ENCODE measurements around the gene SLC15A3.
A peak's percentile ranks its signal among the peaks of the same experiment; 100 is the strongest.

SLC15A3 gene

DNA sequence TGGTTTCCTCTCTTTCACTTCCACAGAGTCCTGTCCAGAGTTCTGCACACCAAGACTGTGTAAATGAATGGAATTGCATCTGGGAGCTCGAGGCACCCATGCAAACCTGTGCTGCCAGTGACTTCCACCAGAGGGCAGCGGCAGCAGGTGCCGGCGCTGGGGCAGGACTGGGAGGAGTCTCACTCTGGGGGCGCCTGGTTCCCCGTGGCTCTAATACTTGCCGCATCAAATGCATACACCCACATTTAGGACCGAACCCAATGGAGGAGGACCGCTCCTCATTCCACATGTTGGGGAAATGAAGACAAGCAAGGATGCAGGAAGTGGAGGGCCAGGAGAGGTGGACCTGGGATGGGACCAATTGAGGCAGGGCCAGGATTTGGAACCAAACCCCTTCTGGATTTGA, 18.4 kb upstream of the SLC15A3 start:
- no peak overlapping the region for H3K27ac ChIP-seq (ENCODE audit: low read length)
- peaks cover 33% of the 10 kb centered on the region for H3K27me3 ChIP-seq (ENCODE audit: insufficient read depth, low read length, poor library complexity)
- no peaks in the 10 kb centered on the region for H4K20me1 ChIP-seq (ENCODE audit: insufficient read depth, low read length)
- H3K4me1 ChIP-seq (ENCODE audit: insufficient read depth, low read length), result no peaks in the 10 kb centered on the region
- H3K79me2 ChIP-seq (ENCODE audit: insufficient read depth, low read length), result no peaks in the 10 kb centered on the region
- no peak overlapping the region for H3K4me2 ChIP-seq (ENCODE audit: insufficient read depth, low read length)
- H2AFZ ChIP-seq (ENCODE audit: low read depth, low read length), result no peak overlapping the region
- DNase-seq, result peak; percentile 65
- ATAC-seq (ENCODE audit: insufficient read depth, low read depth), result peak; percentile 78
- no peaks in the 10 kb centered on the region for H3K9me3 ChIP-seq (ENCODE audit: insufficient read depth, low read length, severe bottlenecking)
- H3K9ac ChIP-seq (ENCODE audit: low read depth, low read length), result no peak overlapping the region
- no peaks in the 10 kb centered on the region for H3K36me3 ChIP-seq (ENCODE audit: insufficient read depth, low read length)
- no peak overlapping the region for H3K4me3 ChIP-seq (ENCODE audit: low read depth in 1 of 2, low read length in 2 of 2)
- TF ChIP-seq EZH2 (IDR thresholded peaks at IDR 0.05; ENCODE audit: borderline replicate concordance, low read depth, low read length, severe bottlenecking), result no peak
- TF ChIP-seq, protein P1, sequence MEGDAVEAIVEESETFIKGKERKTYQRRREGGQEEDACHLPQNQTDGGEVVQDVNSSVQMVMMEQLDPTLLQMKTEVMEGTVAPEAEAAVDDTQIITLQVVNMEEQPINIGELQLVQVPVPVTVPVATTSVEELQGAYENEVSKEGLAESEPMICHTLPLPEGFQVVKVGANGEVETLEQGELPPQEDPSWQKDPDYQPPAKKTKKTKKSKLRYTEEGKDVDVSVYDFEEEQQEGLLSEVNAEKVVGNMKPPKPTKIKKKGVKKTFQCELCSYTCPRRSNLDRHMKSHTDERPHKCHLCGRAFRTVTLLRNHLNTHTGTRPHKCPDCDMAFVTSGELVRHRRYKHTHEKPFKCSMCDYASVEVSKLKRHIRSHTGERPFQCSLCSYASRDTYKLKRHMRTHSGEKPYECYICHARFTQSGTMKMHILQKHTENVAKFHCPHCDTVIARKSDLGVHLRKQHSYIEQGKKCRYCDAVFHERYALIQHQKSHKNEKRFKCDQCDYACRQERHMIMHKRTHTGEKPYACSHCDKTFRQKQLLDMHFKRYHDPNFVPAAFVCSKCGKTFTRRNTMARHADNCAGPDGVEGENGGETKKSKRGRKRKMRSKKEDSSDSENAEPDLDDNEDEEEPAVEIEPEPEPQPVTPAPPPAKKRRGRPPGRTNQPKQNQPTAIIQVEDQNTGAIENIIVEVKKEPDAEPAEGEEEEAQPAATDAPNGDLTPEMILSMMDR (IDR thresholded peaks at IDR 0.05; ENCODE audit: borderline replicate concordance, extremely low read depth, low read length, poor library complexity, severe bottlenecking), result peak; percentile 84

DNA sequence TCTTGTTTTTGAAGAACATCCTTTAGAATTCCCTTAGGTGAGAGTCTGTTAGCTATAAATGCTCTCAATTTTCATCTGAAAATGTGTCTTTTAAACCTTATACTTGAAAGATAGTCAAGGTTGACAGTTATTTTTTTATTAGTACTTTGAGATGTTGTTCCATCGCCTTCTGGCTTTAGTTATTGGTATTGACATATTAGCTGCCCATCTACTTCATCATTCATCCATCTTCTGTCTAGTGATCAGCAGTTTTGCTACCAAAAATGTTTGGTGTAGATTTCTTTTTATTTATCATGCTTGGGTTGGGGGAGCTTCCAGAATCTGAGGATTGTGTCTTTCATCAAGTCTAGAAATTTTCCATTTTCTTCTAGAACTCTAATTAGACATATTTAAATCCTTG, 16.2 kb upstream of the SLC15A3 start:
- no peak overlapping the region for H3K27ac ChIP-seq (ENCODE audit: low read length)
- H3K27me3 ChIP-seq (ENCODE audit: insufficient read depth, low read length, poor library complexity), result peaks cover 26% of the 10 kb centered on the region
- no peak overlapping the region for H2AFZ ChIP-seq (ENCODE audit: low read depth, low read length)
- H3K4me1 ChIP-seq (ENCODE audit: insufficient read depth, low read length), result no peaks in the 10 kb centered on the region
- no peaks in the 10 kb centered on the region for H3K36me3 ChIP-seq (ENCODE audit: insufficient read depth, low read length)
- no peak for ATAC-seq (ENCODE audit: insufficient read depth, low read depth)
- TF ChIP-seq EZH2 (IDR thresholded peaks at IDR 0.05; ENCODE audit: borderline replicate concordance, low read depth, low read length, severe bottlenecking), result no peak
- TF ChIP-seq, protein P1 (IDR thresholded peaks at IDR 0.05; ENCODE audit: borderline replicate concordance, extremely low read depth, low read length, poor library complexity, severe bottlenecking), result no peak
- H3K4me2 ChIP-seq (ENCODE audit: insufficient read depth, low read length), result no peak overlapping the region
- H3K4me3 ChIP-seq (ENCODE audit: low read depth in 1 of 2, low read length in 2 of 2), result no peak overlapping the region
- DNase-seq, result no peak
- no peaks in the 10 kb centered on the region for H3K9me3 ChIP-seq (ENCODE audit: insufficient read depth, low read length, severe bottlenecking)
- H3K79me2 ChIP-seq (ENCODE audit: insufficient read depth, low read length), result no peaks in the 10 kb centered on the region
- no peak overlapping the region for H3K9ac ChIP-seq (ENCODE audit: low read depth, low read length)
- no peaks in the 10 kb centered on the region for H4K20me1 ChIP-seq (ENCODE audit: insufficient read depth, low read length)

DNA sequence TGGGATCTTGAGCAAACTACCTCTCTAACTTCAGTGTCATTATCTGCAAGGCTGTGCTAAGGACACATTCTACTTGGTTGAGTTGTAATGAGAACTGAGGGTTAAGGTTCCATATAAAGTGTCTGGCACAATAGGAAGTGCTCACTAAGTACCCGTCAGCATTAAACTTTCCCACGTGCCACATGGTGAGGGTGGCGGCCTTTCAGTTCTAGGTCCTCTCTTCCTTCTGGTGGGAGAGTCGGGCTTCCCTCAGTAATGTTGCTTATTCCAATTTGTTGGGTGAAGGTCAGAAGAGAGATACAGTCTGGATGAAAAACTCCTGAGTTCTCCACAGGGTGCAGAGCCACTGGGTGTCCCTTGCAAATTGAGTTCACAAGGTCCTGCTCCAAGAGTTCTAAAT, 14.9 kb upstream of the SLC15A3 start:
- H3K4me3 ChIP-seq (ENCODE audit: low read depth in 1 of 2, low read length in 2 of 2), result no peak overlapping the region
- H3K36me3 ChIP-seq (ENCODE audit: insufficient read depth, low read length), result no peaks in the 10 kb centered on the region
- DNase-seq (no peak), ATAC-seq (ENCODE audit: insufficient read depth, low read depth) (no peak)
- H3K9me3 ChIP-seq (ENCODE audit: insufficient read depth, low read length, severe bottlenecking), result no peaks in the 10 kb centered on the region
- H2AFZ ChIP-seq (ENCODE audit: low read depth, low read length), result no peak overlapping the region
- no peaks in the 10 kb centered on the region for H4K20me1 ChIP-seq (ENCODE audit: insufficient read depth, low read length)
- peaks cover 12% of the 10 kb centered on the region for H3K27me3 ChIP-seq (ENCODE audit: insufficient read depth, low read length, poor library complexity)
- H3K4me2 ChIP-seq (ENCODE audit: insufficient read depth, low read length), result no peak overlapping the region
- no peak overlapping the region for H3K27ac ChIP-seq (ENCODE audit: low read length)
- H3K79me2 ChIP-seq (ENCODE audit: insufficient read depth, low read length), result no peaks in the 10 kb centered on the region
- H3K4me1 ChIP-seq (ENCODE audit: insufficient read depth, low read length), result no peaks in the 10 kb centered on the region
- TF ChIP-seq, protein P1 (IDR thresholded peaks at IDR 0.05; ENCODE audit: borderline replicate concordance, extremely low read depth, low read length, poor library complexity, severe bottlenecking), result no peak
- no peak for TF ChIP-seq EZH2 (IDR thresholded peaks at IDR 0.05; ENCODE audit: borderline replicate concordance, low read depth, low read length, severe bottlenecking)
- H3K9ac ChIP-seq (ENCODE audit: low read depth, low read length), result no peak overlapping the region

DNA sequence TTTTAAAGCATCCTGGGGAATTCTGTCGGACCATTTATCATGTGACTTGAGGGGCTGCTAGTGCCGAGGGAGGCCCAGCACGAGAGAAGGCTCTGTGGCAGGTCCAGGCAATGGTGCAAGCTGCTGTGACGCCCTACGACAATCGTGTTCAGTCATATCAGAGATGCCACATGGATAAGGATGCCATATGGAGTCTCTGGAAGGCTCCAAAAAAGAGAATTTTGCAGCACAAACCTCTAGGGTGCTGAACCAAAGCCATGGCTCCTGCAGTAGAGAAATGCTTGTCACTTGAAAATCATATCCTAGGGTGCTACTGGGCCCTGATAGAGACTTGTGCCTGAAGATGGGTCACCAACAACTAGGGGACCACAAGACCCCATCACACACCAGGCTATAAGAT, 12.8 kb upstream of the SLC15A3 start:
- Histone ChIP-seq H3K4me2 (ENCODE audit: insufficient read depth, low read length) (no peak overlapping the region), H3K27me3 (ENCODE audit: insufficient read depth, low read length, poor library complexity) (no peaks in the 10 kb centered on the region), H4K20me1 (ENCODE audit: insufficient read depth, low read length) (no peaks in the 10 kb centered on the region), H3K79me2 (ENCODE audit: insufficient read depth, low read length) (no peaks in the 10 kb centered on the region), H3K4me1 (ENCODE audit: insufficient read depth, low read length) (no peaks in the 10 kb centered on the region), H3K9ac (ENCODE audit: low read depth, low read length) (no peak overlapping the region), H3K27ac (ENCODE audit: low read length) (no peak overlapping the region), H3K4me3 (ENCODE audit: low read depth in 1 of 2, low read length in 2 of 2) (no peak overlapping the region), H3K36me3 (ENCODE audit: insufficient read depth, low read length) (no peaks in the 10 kb centered on the region), H2AFZ (ENCODE audit: low read depth, low read length) (no peak overlapping the region), H3K9me3 (ENCODE audit: insufficient read depth, low read length, severe bottlenecking) (no peaks in the 10 kb centered on the region)
- ATAC-seq (ENCODE audit: insufficient read depth, low read depth), result no peak
- no peak for DNase-seq
- TF ChIP-seq EZH2 (IDR thresholded peaks at IDR 0.05; ENCODE audit: borderline replicate concordance, low read depth, low read length, severe bottlenecking), result no peak
- TF ChIP-seq, protein P1 (IDR thresholded peaks at IDR 0.05; ENCODE audit: borderline replicate concordance, extremely low read depth, low read length, poor library complexity, severe bottlenecking), result no peak

Measured in DND-41 (cell line).